ENCODE measurements around the gene KCNB1.

The KCNB1 gene

GRCh38 chr20:49346682-49347081 is 135.8 kb downstream of the KCNB1 start:
- DNase-seq = no peak

GRCh38 chr20:49345524-49345923 is 136.9 kb downstream of the KCNB1 start:
- no peak for DNase-seq

GRCh38 chr20:49344975-49345374 is 137.5 kb downstream of the KCNB1 start:
- no peak for DNase-seq

GRCh38 chr20:49344140-49344539 is 138.3 kb downstream of the KCNB1 start:
- no peak for DNase-seq

GRCh38 chr20:49343246-49343645 is 139.2 kb downstream of the KCNB1 start:
- DNase-seq = no peak

GRCh38 chr20:49340161-49340966 is 142.1 kb downstream of the KCNB1 start:
- no peak for DNase-seq

GRCh38 chr20:49339123-49339522 is 143.3 kb downstream of the KCNB1 start:
- DNase-seq = no peak

- DNase-seq = no peak
These were observed 144.4 kb downstream of the KCNB1 start for GRCh38 chr20:49338061-49338460.

- DNase-seq = no peak
These were observed 145.1 kb downstream of the KCNB1 start for GRCh38 chr20:49337357-49337756.

- DNase-seq = no peak
These were observed 145.7 kb downstream of the KCNB1 start for GRCh38 chr20:49336786-49337185.

- DNase-seq = no peak
These were observed 147.0 kb downstream of the KCNB1 start for GRCh38 chr20:49335476-49335875.

GRCh38 chr20:49330701-49331615 is 151.5 kb downstream of the KCNB1 start:
- DNase-seq = no peak

- DNase-seq = no peak
These were observed 153.7 kb downstream of the KCNB1 start for GRCh38 chr20:49328790-49329189.

- no peak for DNase-seq
These were observed 156.4 kb downstream of the KCNB1 start for GRCh38 chr20:49326026-49326425.

- no peak for DNase-seq
These were observed 158.2 kb downstream of the KCNB1 start for GRCh38 chr20:49324306-49324705.

- peak; percentile 63 for DNase-seq
These were observed 158.7 kb downstream of the KCNB1 start for GRCh38 chr20:49323622-49324238.

GRCh38 chr20:49320460-49320859 is 162.0 kb downstream of the KCNB1 start:
- DNase-seq = no peak

GRCh38 chr20:49319208-49319809 is 163.2 kb downstream of the KCNB1 start:
- no peak for DNase-seq

GRCh38 chr20:49318430-49319207 is 163.8 kb downstream of the KCNB1 start:
- DNase-seq = peak; percentile 31

GRCh38 chr20:49318091-49318429 is 164.4 kb downstream of the KCNB1 start:
- no peak for DNase-seq

GRCh38 chr20:49316704-49317103 is 165.8 kb downstream of the KCNB1 start:
- DNase-seq = no peak

- no peak for DNase-seq
These were observed 166.9 kb downstream of the KCNB1 start for GRCh38 chr20:49315580-49315979.

All from CD4-positive, alpha-beta T cell treated with Interleukin-17A for 1 hour (primary cell).